Panc1 (cell line): ENCODE results near the gene SIRT7. TPM values are rescaled to one million over a fixed set of nuclear protein-coding genes. Genes with fewer than 3 reads are reported as not detected.

Experiments
- ATAC-seq: fragments of 200-7000 bp; cut with Tn5 transposase; 2 replicates; pipeline ENCODE4 v1.9.1; 2020; ENCODE audit warnings: mild to moderate bottlenecking, moderate library complexity
- BruUV-seq: library from RNA; stranded (reverse); fragments of 400-500 nt; replicated peaks from 2 replicates; lab custom pipeline; 2021; lab: Mats Ljungman, UMichigan
- CTCF ChIA-PET: fragments of 300-600 bp; sonication (Branson Sonifier 250); formaldehyde crosslinking; loops from one replicate; lab custom pipeline; 2022; ENCODE audit warnings: antibody characterized with exemption; lab: Charles Lee
- POLR2A ChIA-PET: fragments of 300-600 bp; sonication (Branson Sonifier 250); formaldehyde crosslinking; loops from one replicate; lab custom pipeline; 2022; ENCODE audit warnings: antibody characterized with exemption; lab: Charles Lee
- DNase-seq: peaks from one replicate; pipeline ENCODE4 v3.0.0-alpha.2; 2010; ENCODE audit warnings: low read depth, low spot score
- H3K27ac ChIP-seq: 2 replicates; pipeline ENCODE4 v1.5.1; 2011; ENCODE audit warnings: mild to moderate bottlenecking, low read length, inconsistent platforms
- H3K27me3 ChIP-seq: fragments of 200-500 bp; sonication (Bioruptor generic); 2 replicates; pipeline ENCODE4 v1.6.0; 2014; ENCODE audit warnings: low read length, inconsistent platforms; ENCODE audit not compliant: control insufficient read depth, insufficient read depth
- H3K36me3 ChIP-seq: fragments of 200-500 bp; sonication (Bioruptor generic); 2 replicates; pipeline ENCODE4 v1.5.1; 2014; ENCODE audit warnings: inconsistent platforms, mild to moderate bottlenecking, low read length, moderate library complexity; ENCODE audit not compliant: control insufficient read depth, insufficient read depth
- H3K4me1 ChIP-seq: 2 replicates; pipeline ENCODE4 v1.5.1; 2011; ENCODE audit warnings: inconsistent platforms, mild to moderate bottlenecking, low read length, moderate library complexity; ENCODE audit not compliant: control insufficient read depth, insufficient read depth
- H3K4me3 ChIP-seq, 2 experiments: 2 replicates each; pipeline ENCODE4 v1.5.1; 2011 to 2012; ENCODE audit warnings: low read depth in 2 of 2, low read length in 2 of 2, mild to moderate bottlenecking in 2 of 2, inconsistent platforms in 1 of 2, moderate library complexity in 1 of 2
- H3K9me3 ChIP-seq: fragments of 200-500 bp; sonication (Bioruptor generic); 2 replicates; pipeline ENCODE4 v1.5.1; 2014; ENCODE audit warnings: low read depth, mild to moderate bottlenecking, inconsistent platforms, low read length, moderate library complexity; ENCODE audit not compliant: control insufficient read depth, insufficient read depth
- POLR2AphosphoS5 ChIP-seq: IDR thresholded peaks from 2 replicates; pipeline ENCODE4 v1.6.1; 2012; ENCODE audit warnings: mild to moderate bottlenecking, low read depth, low read length, moderate library complexity
- SIN3A ChIP-seq: IDR thresholded peaks from 2 replicates; pipeline ENCODE4 v1.6.1; 2012; ENCODE audit warnings: low read depth, mild to moderate bottlenecking, low read length, moderate library complexity, borderline replicate concordance; ENCODE audit not compliant: insufficient read depth
- TCF7L2 ChIP-seq: IDR thresholded peaks from 2 replicates; pipeline ENCODE4 v1.6.1; 2011; ENCODE audit warnings: mild to moderate bottlenecking, low read depth, low read length, inconsistent platforms
- in situ Hi-C: cut with HindIII; loops from 2 replicates; pipeline ENCODE4 v1.10.0; 2016; ENCODE audit warnings: low sequenced_read_pairs, low pct_unique_long_range_greater_than_20kb
- intact Hi-C: fragments of 100-400 bp; cut with micrococcal nuclease; formaldehyde crosslinking; loops from one replicate; pipeline ENCODE4 v1.10.0; 2022; ENCODE audit not compliant: unreplicated experiment
- total RNA-seq: library from RNA; stranded (reverse); gene quantifications from one replicate; pipeline ENCODE4 v1.2.1, GENCODE V29; 2021; ENCODE audit not compliant: unreplicated experiment
- TF ChIP-seq, protein P1 (sequence below), 2 experiments: IDR thresholded peaks; 2 replicates each; pipeline ENCODE4 v1.6.1; 2011 to 2012; ENCODE audit warnings: low read depth in 2 of 2, control low read depth in 1 of 2, low read length in 1 of 2, mild to moderate bottlenecking in 1 of 2, moderate library complexity in 1 of 2; ENCODE audit not compliant: insufficient read depth in 1 of 2
- TF ChIP-seq, protein P2 (sequence below): fragments of 450-650 bp; IDR thresholded peaks from 2 replicates; pipeline ENCODE4 v1.5.1; 2017; ENCODE audit warnings: mild to moderate bottlenecking

The SIRT7 gene
- total RNA-seq, 1 experiment from 2014 or later = 82.5 TPM

DNA sequence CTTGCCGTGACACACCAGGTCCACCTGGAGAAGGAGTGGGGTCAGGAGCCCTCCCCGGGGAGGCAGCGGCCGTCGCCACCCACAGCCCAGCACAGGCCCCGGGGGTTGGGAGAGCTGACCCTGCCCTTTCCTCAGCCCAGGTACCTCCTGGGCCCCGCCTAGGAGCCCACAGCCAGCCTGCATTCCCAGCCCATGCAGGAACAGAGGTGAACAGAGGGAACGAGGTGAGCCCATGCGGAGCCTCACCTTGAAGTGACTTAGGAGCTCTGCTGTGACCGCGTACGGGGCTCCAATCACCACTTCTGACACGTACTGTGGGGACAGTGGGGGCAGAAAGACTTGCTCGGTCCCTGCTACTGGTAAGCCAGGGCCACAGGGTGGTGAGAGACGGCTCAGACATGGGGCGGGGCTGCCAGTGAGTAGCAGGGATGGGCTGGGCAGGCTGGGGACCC lies 12.5 kb downstream of the SIRT7 start:
- no peak for DNase-seq
- TF ChIP-seq TCF7L2 = no peak
- TF ChIP-seq SIN3A = no peak
- TF ChIP-seq, protein P1, sequence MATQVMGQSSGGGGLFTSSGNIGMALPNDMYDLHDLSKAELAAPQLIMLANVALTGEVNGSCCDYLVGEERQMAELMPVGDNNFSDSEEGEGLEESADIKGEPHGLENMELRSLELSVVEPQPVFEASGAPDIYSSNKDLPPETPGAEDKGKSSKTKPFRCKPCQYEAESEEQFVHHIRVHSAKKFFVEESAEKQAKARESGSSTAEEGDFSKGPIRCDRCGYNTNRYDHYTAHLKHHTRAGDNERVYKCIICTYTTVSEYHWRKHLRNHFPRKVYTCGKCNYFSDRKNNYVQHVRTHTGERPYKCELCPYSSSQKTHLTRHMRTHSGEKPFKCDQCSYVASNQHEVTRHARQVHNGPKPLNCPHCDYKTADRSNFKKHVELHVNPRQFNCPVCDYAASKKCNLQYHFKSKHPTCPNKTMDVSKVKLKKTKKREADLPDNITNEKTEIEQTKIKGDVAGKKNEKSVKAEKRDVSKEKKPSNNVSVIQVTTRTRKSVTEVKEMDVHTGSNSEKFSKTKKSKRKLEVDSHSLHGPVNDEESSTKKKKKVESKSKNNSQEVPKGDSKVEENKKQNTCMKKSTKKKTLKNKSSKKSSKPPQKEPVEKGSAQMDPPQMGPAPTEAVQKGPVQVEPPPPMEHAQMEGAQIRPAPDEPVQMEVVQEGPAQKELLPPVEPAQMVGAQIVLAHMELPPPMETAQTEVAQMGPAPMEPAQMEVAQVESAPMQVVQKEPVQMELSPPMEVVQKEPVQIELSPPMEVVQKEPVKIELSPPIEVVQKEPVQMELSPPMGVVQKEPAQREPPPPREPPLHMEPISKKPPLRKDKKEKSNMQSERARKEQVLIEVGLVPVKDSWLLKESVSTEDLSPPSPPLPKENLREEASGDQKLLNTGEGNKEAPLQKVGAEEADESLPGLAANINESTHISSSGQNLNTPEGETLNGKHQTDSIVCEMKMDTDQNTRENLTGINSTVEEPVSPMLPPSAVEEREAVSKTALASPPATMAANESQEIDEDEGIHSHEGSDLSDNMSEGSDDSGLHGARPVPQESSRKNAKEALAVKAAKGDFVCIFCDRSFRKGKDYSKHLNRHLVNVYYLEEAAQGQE (IDR thresholded peaks at IDR 0.05; ENCODE audit: insufficient read depth in 1 of 2, low read depth in 2 of 2, low read length in 1 of 2) = no peak
- TF ChIP-seq POLR2AphosphoS5 = no peak
- TF ChIP-seq, protein P2, sequence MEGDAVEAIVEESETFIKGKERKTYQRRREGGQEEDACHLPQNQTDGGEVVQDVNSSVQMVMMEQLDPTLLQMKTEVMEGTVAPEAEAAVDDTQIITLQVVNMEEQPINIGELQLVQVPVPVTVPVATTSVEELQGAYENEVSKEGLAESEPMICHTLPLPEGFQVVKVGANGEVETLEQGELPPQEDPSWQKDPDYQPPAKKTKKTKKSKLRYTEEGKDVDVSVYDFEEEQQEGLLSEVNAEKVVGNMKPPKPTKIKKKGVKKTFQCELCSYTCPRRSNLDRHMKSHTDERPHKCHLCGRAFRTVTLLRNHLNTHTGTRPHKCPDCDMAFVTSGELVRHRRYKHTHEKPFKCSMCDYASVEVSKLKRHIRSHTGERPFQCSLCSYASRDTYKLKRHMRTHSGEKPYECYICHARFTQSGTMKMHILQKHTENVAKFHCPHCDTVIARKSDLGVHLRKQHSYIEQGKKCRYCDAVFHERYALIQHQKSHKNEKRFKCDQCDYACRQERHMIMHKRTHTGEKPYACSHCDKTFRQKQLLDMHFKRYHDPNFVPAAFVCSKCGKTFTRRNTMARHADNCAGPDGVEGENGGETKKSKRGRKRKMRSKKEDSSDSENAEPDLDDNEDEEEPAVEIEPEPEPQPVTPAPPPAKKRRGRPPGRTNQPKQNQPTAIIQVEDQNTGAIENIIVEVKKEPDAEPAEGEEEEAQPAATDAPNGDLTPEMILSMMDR = no peak
- Histone ChIP-seq H3K27me3 (no peaks in the 10 kb centered on the region), H3K4me1 (peaks cover 17% of the 10 kb centered on the region), H3K9me3 (no peaks in the 10 kb centered on the region), H3K4me3 (no peak overlapping the region), H3K36me3 (no peaks in the 10 kb centered on the region), H3K27ac (no peak overlapping the region)
- CTCF ChIA-PET = no interaction called here
- BruUV-seq = no TSS peak
- intact Hi-C loops = no loop called here
- POLR2A ChIA-PET = no interaction called here
- in situ Hi-C loops = no loop called here
- ATAC-seq = no peak

DNA sequence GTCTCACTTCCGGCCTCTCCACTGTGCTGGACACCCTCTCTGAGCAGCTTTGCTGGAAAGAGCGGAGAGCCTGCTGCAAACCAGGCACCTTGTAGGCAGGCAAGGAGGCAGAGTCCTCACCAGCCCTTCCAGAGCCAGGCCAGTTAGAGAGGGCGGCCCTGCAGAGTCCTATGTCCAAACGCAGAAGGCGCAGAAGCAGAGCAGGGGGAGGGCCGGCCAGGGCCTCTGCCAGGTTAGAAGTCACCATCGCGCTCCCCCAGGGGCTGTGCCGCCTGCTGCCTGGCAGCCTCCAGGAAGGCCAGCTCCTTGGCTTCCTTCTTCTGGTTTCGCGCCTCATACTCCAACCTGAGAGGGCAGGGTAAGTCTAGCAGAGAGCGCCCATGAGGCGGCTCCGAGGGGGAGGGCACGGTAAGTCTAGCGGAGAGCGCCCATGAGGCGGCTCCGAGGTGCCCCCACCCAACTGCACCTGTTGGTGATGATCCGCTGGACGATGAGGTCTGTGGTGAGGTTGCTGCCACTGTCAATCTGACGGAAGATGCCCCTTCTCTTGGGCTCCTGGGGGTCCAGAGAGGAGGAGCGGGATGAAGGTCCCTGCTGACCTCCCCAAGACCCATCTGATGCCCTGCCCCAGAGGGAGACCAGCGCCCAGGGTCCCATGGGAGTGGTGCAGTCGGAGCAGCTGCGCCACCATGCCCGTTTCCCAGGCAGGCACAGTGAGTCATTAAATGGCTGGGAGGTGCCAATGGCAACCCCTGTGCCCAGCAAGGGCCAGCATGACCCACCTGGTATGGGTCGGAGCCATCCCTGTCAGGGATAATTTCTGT lies 13.2 kb downstream of the SIRT7 start:
- Histone ChIP-seq H3K36me3 (no peaks in the 10 kb centered on the region), H3K4me3 (no peak overlapping the region), H3K27ac (no peak overlapping the region), H3K9me3 (no peaks in the 10 kb centered on the region), H3K4me1 (peaks cover 12% of the 10 kb centered on the region), H3K27me3 (no peaks in the 10 kb centered on the region)
- ATAC-seq (no peak), DNase-seq (no peak)
- ChIA-PET CTCF (no interaction called here), POLR2A (no interaction called here)
- BruUV-seq = TSS peak; percentile 41
- TF ChIP-seq, protein P2 = no peak
- no peak for TF ChIP-seq TCF7L2
- TF ChIP-seq, protein P1 (IDR thresholded peaks at IDR 0.05; ENCODE audit: insufficient read depth in 1 of 2, low read depth in 2 of 2, low read length in 1 of 2) = no peak
- TF ChIP-seq POLR2AphosphoS5 = no peak
- no peak for TF ChIP-seq SIN3A
- in situ Hi-C loops (no loop called here), intact Hi-C loops (no loop called here)
